SK-N-SH treated with all-trans-retinoic acid at 6 μM for 48 hours (cell line): ENCODE data around the gene RDX.

Experiments used
- BACH2 ChIP-seq: fragments of 250-450 bp; sonication (Bioruptor Pico); IDR thresholded peaks from 2 replicates; pipeline ENCODE4 v1.9.0; 2021; ENCODE audit warnings: mild to moderate bottlenecking, borderline replicate concordance
- CSDC2 ChIP-seq: fragments of 250-450 bp; sonication (Bioruptor Pico); IDR thresholded peaks from 2 replicates; pipeline ENCODE4 v1.5.0; 2020; ENCODE audit warnings: mild to moderate bottlenecking, moderate library complexity
- ISL1 ChIP-seq: fragments of 250-450 bp; sonication (Bioruptor Pico); IDR thresholded peaks from 2 replicates; pipeline ENCODE4 v2.1.2; 2022; ENCODE audit warnings: mild to moderate bottlenecking, moderate library complexity
- OSR1 ChIP-seq: fragments of 250-450 bp; sonication (Bioruptor Pico); IDR thresholded peaks from 2 replicates; pipeline ENCODE4 v1.8.0; 2022; ENCODE audit warnings: moderate library complexity, mild to moderate bottlenecking, inconsistent platforms
- TCF4 ChIP-seq: fragments of 250-450 bp; sonication (Bioruptor Pico); IDR thresholded peaks from 2 replicates; pipeline ENCODE4 v1.8.0; 2021; ENCODE audit warnings: mild to moderate bottlenecking, moderate library complexity, borderline replicate concordance
- ZFP30 ChIP-seq: fragments of 450-650 bp; formaldehyde crosslinking; IDR thresholded peaks from 2 replicates; pipeline ENCODE4 v1.5.0; 2022; ENCODE audit warnings: mild to moderate bottlenecking, moderate library complexity
- TF ChIP-seq, protein P1 (sequence below): fragments of 250-450 bp; sonication (Bioruptor Pico); IDR thresholded peaks from 2 replicates; pipeline ENCODE4 v1.8.0; 2021; ENCODE audit warnings: low read depth, mild to moderate bottlenecking, moderate library complexity, borderline replicate concordance
- TF ChIP-seq, protein P2 (sequence below): fragments of 250-450 bp; sonication (Bioruptor Pico); IDR thresholded peaks from 2 replicates; pipeline ENCODE4 v1.5.1; 2020; ENCODE audit warnings: low read depth, mild to moderate bottlenecking, moderate library complexity

DNA sequence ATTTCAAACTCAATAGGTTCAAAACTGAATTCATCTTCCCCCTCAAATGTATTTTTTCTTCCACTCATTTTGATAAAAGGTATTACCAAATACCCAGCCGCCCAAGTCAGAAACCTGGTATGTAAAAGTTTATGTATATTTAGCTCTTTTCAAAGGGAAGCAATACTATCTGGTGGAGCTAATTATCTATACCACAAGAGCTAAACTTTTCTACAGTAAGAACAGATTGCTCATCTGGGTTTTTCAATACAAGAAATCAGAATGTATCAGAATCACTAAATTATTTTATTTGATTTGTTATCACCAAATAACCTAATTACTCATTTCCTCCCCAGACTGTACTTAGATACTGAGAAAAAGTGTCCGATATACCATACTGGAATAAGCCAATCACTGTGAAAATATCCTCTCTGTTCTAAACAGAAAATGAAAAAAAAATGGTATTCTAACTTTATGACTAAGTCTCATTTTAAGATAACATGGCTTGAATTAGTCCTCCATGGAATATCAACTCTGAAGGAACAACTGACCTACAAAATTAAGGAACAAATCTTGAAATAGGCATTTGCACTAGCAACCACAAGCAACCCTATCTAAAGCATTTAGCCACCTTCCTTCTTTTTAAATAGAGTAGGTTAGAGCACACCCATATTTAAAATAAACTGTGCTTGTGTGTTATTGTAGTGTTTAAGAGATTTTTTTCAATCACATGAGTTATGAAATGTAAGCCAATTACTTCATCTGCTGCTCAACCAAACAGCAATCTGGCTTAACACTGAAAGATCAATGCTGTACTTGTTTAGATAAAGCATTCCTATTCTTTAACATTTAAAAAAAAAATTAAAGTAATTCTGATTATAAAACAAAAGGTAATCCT, 35.0 kb downstream of the RDX start:
- no peak for TF ChIP-seq BACH2
- no peak for TF ChIP-seq TCF4 (CRISPR knock-in tag)
- TF ChIP-seq ZFP30 (CRISPR knock-in tag) = no peak
- TF ChIP-seq, protein P1, sequence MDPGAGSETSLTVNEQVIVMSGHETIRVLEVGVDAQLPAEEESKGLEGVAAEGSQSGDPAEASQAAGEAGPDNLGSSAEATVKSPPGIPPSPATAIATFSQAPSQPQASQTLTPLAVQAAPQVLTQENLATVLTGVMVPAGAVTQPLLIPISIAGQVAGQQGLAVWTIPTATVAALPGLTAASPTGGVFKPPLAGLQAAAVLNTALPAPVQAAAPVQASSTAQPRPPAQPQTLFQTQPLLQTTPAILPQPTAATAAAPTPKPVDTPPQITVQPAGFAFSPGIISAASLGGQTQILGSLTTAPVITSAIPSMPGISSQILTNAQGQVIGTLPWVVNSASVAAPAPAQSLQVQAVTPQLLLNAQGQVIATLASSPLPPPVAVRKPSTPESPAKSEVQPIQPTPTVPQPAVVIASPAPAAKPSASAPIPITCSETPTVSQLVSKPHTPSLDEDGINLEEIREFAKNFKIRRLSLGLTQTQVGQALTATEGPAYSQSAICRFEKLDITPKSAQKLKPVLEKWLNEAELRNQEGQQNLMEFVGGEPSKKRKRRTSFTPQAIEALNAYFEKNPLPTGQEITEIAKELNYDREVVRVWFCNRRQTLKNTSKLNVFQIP (CRISPR knock-in tag) = no peak
- TF ChIP-seq OSR1 (CRISPR knock-in tag) = no peak
- TF ChIP-seq ISL1 (CRISPR knock-in tag) = no peak
- TF ChIP-seq CSDC2 = no peak
- TF ChIP-seq, protein P2, sequence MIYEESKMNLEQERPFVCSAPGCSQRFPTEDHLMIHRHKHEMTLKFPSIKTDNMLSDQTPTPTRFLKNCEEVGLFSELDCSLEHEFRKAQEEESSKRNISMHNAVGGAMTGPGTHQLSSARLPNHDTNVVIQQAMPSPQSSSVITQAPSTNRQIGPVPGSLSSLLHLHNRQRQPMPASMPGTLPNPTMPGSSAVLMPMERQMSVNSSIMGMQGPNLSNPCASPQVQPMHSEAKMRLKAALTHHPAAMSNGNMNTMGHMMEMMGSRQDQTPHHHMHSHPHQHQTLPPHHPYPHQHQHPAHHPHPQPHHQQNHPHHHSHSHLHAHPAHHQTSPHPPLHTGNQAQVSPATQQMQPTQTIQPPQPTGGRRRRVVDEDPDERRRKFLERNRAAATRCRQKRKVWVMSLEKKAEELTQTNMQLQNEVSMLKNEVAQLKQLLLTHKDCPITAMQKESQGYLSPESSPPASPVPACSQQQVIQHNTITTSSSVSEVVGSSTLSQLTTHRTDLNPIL (CRISPR knock-in tag) = no peak
